C1 segment of cervical spinal cord (tissue), 14 donors: ENCODE data around the gene CDY2A.
"Not testable (repeated sequence)": the region's sequence is repeated elsewhere in the genome, so short reads cannot be mapped to it uniquely, and the experiment has no call there.

Experiments used
- DNase-seq, 14 donors: peaks; one replicate each; lab custom pipeline; 2025; lab: John Stamatoyannopoulos, UW

The CDY2A gene

GRCh38 chrY:18025487-18025886 is at the start of gene CDY2A:
Gene CDY2A (plus strand): TSS chrY:18025787. CDS start chrY:18026115, 328 bp downstream.
- not testable (repeated sequence) for DNase-seq

GRCh38 chrY:17997586-17997985 is 28.0 kb upstream of the CDY2A start:
- DNase-seq, result not testable (repeated sequence)

- DNase-seq, result not testable (repeated sequence)
Measured at GRCh38 chrY:17998266-17998665, 27.3 kb upstream of the CDY2A start.

GRCh38 chrY:18023897-18024296 is 1.7 kb upstream of the CDY2A start:
- not testable (repeated sequence) for DNase-seq

GRCh38 chrY:18028845-18029244 is 3.3 kb downstream of the CDY2A start:
- not testable (repeated sequence) for DNase-seq

GRCh38 chrY:18030178-18030577 is 4.6 kb downstream of the CDY2A start:
- DNase-seq, result not testable (repeated sequence)

- DNase-seq, result not testable (repeated sequence)
Measured at GRCh38 chrY:18034100-18034814, 8.7 kb downstream of the CDY2A start.

- not testable (repeated sequence) for DNase-seq
Measured at GRCh38 chrY:18034864-18035263, 9.3 kb downstream of the CDY2A start.

GRCh38 chrY:18044990-18045389 is 19.4 kb downstream of the CDY2A start:
- DNase-seq, result not testable (repeated sequence)

GRCh38 chrY:18048149-18049040 is 22.8 kb downstream of the CDY2A start:
- not testable (repeated sequence) for DNase-seq

GRCh38 chrY:18049061-18049460 is 23.5 kb downstream of the CDY2A start:
- DNase-seq, result not testable (repeated sequence)

GRCh38 chrY:18056473-18056872 is 30.9 kb downstream of the CDY2A start:
- not testable (repeated sequence) for DNase-seq

GRCh38 chrY:18073464-18073863 is 47.9 kb downstream of the CDY2A start:
- DNase-seq, result not testable (repeated sequence)
